ENCODE measurements around the gene ASB17. TPM values are rescaled to one million over a fixed set of nuclear protein-coding genes. Genes with fewer than 3 reads are reported as not detected.

ASB17 gene
- total RNA-seq, 1 donor from 2014 or later: not detected

Other genes with a start within 250 kb of the ASB17 start
- 91.5 TPM for gene ACADM, start 207.7 kb downstream of the ASB17 start, total RNA-seq
- gene RABGGTB, start 146.1 kb downstream of the ASB17 start, total RNA-seq: 26.6 TPM
- 0.08 TPM for gene MSH4, start 135.5 kb downstream of the ASB17 start, total RNA-seq
- 2.6 TPM for gene ST6GALNAC3, start 142.3 kb upstream of the ASB17 start, total RNA-seq